ENCODE results near the gene AK5.

DNA sequence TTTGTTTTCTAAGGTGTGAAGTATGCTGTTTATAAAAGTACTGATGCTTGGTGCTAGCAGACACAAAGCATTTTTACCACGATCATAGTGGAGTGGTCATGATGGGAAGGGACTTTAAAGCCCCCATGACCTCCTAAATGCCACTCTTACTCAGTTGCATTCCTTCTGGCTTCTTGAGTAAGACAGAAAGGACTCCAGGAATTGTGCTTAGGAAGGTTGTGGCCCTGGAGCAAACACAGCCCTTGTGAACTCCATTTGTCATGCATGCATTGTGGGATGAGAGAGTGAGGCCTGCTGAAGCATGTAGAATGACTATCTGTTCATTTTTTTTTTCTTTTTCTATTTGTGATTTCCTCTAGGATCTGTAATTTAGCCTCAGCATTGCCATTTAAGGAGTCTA, 34.2 kb downstream of the AK5 start:
- TF ChIP-seq POLR2A (IDR thresholded peaks at IDR 0.05) = no peak
- TF ChIP-seq, protein P1, sequence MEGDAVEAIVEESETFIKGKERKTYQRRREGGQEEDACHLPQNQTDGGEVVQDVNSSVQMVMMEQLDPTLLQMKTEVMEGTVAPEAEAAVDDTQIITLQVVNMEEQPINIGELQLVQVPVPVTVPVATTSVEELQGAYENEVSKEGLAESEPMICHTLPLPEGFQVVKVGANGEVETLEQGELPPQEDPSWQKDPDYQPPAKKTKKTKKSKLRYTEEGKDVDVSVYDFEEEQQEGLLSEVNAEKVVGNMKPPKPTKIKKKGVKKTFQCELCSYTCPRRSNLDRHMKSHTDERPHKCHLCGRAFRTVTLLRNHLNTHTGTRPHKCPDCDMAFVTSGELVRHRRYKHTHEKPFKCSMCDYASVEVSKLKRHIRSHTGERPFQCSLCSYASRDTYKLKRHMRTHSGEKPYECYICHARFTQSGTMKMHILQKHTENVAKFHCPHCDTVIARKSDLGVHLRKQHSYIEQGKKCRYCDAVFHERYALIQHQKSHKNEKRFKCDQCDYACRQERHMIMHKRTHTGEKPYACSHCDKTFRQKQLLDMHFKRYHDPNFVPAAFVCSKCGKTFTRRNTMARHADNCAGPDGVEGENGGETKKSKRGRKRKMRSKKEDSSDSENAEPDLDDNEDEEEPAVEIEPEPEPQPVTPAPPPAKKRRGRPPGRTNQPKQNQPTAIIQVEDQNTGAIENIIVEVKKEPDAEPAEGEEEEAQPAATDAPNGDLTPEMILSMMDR (IDR thresholded peaks at IDR 0.05) = no peak
